Activated T-helper 2 cell treated with anti-CD3 and anti-CD28 coated beads, Interferon-gamma antibody, Interleukin-2, Interleukin-4, amounts not matched to agents 10 μg/mL and 5 μg/mL and 100 μg/mL, durations not matched to agents 14 hours and 24 hours and 36 hours (primary cell): ENCODE measurements around the gene NEURL3. TPM values are rescaled to one million over a fixed set of nuclear protein-coding genes. Genes with fewer than 3 reads are reported as not detected.

Source experiments
- DNase-seq: peaks from one replicate; pipeline ENCODE4 v3.0.0; 2021; ENCODE audit warnings: low spot score
- H3K27ac Mint-ChIP-seq: one replicate; pipeline ENCODE4 v1.8.0; 2021; ENCODE audit warnings: mixed read lengths
- H3K27me3 Mint-ChIP-seq: one replicate; pipeline ENCODE4 v1.8.0; 2021; ENCODE audit warnings: low read depth, mixed read lengths
- H3K36me3 Mint-ChIP-seq: one replicate; pipeline ENCODE4 v1.8.0; 2021; ENCODE audit warnings: low read depth, mixed read lengths
- H3K4me1 Mint-ChIP-seq: one replicate; pipeline ENCODE4 v1.8.0; 2021; ENCODE audit warnings: low read depth, mixed read lengths
- H3K4me3 Mint-ChIP-seq: one replicate; pipeline ENCODE4 v1.8.0; 2021; ENCODE audit warnings: low read depth, mild to moderate bottlenecking, moderate library complexity, mixed read lengths
- H3K9me3 Mint-ChIP-seq: one replicate; pipeline ENCODE4 v1.8.0; 2021; ENCODE audit warnings: mixed read lengths
- intact Hi-C: fragments of 100-400 bp; cut with micrococcal nuclease; formaldehyde crosslinking; loops from one replicate; pipeline ENCODE4 v1.15.1; 2023
- total RNA-seq: library from RNA; stranded (reverse); gene quantifications from 2 replicates; pipeline ENCODE4 v1.2.3, GENCODE V29; 2022

Gene NEURL3
- total RNA-seq, 1 donor from 2014 or later = 0.52 TPM

DNA sequence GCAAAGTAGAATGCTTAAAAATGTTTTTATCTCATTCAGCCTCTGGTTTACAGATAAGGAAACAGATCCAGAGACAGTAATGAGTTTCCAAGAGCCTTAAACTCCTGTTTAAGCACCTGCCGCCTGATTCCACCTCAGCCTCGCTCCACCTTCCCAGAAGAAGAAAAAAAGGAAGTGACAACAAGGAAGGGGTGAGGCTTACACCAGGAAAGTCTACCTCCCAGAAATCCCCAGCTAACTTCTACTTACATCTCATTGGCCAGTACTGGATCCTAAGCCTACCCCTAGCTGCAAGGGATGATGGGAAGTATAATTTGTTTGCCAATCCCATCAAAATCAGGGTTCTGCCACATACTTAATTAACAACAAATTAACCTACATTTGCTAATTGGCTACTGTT, 16.1 kb upstream of the NEURL3 start:
- no peak for DNase-seq
- Mint-ChIP-seq H3K36me3 (peaks cover 12% of the 10 kb centered on the region), H3K27me3 (no peaks in the 10 kb centered on the region), H3K4me3 (no peak overlapping the region), H3K4me1 (peaks cover 58% of the 10 kb centered on the region), H3K27ac (no peak overlapping the region), H3K9me3 (peaks cover 18% of the 10 kb centered on the region)
- intact Hi-C loops = no loop called here

DNA sequence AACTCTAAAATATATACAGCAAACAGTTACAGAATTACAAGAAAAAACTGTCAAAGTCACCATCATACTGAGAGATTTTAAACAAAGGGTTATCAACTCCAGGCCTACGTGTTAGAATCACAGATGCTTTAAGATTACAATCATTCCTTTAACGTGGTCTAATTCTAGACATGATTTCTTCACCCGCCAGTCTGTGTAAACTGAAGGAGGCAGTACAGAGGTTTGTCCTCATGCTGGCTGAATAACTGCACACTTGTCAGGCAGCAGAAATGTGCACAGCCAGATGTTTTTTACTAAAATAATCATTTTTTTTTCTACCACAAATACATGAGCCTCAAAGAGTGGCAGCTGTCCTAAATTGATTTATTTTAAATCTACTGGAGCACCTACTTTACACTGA, 15.5 kb upstream of the NEURL3 start:
- intact Hi-C loops = no loop called here
- no peak overlapping the region for H3K4me3 Mint-ChIP-seq
- H3K9me3 Mint-ChIP-seq = peaks cover 23% of the 10 kb centered on the region
- no peak overlapping the region for H3K27ac Mint-ChIP-seq
- H3K4me1 Mint-ChIP-seq = peaks cover 53% of the 10 kb centered on the region
- no peaks in the 10 kb centered on the region for H3K27me3 Mint-ChIP-seq
- H3K36me3 Mint-ChIP-seq = peaks cover 16% of the 10 kb centered on the region
- no peak for DNase-seq

DNA sequence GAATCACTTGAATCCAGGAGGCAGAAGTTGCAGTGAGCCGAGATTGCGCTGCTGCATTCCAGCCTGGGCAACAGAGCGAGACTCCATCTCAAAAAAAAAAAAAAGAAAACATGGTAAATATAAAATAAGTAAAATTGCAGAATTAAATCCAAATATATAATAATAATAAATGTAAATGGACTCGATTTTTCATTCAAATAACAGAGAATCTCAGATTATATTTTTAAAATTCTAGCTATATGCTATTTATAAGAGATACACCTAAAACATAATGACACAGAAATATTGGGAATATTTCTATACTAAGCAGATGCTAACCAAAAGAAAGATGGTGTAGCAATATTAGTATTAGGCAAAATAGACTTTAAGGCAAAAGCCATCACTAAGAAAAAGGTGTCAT, 15.1 kb upstream of the NEURL3 start:
- no peak overlapping the region for H3K4me3 Mint-ChIP-seq

DNA sequence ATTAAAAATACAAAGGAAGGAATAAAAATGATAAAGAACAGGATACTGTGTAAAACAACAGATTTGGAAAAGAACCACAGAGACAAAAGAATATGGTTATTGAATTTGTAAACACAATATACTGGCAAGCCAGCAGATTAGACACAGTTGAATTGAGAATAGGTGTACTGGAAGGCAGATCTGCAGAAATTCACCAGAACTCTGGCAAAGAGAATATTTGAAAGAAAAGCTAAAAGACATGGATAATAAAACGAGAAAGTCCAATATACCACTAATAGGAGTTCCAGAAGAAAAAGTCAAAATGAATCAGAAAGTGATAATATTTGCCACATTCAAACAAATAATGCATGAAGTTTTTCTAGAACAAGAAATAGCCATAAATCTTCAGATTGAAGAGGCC, 11.9 kb upstream of the NEURL3 start:
- no peaks in the 10 kb centered on the region for H3K27me3 Mint-ChIP-seq
- H3K27ac Mint-ChIP-seq = no peak overlapping the region
- no peak for DNase-seq
- intact Hi-C loops = no loop called here
- H3K9me3 Mint-ChIP-seq = peaks cover 23% of the 10 kb centered on the region
- peaks cover 22% of the 10 kb centered on the region for H3K4me1 Mint-ChIP-seq
- H3K36me3 Mint-ChIP-seq = peaks cover 16% of the 10 kb centered on the region
- H3K4me3 Mint-ChIP-seq = no peak overlapping the region

More for the DNA sequence above, 15.1 kb upstream of the NEURL3 start:
- peaks cover 49% of the 10 kb centered on the region for H3K4me1 Mint-ChIP-seq
- no peak overlapping the region for H3K27ac Mint-ChIP-seq
- intact Hi-C loops = no loop called here
- H3K9me3 Mint-ChIP-seq = peaks cover 23% of the 10 kb centered on the region
- DNase-seq = no peak
- peaks cover 16% of the 10 kb centered on the region for H3K36me3 Mint-ChIP-seq
- H3K27me3 Mint-ChIP-seq = no peaks in the 10 kb centered on the region

DNA sequence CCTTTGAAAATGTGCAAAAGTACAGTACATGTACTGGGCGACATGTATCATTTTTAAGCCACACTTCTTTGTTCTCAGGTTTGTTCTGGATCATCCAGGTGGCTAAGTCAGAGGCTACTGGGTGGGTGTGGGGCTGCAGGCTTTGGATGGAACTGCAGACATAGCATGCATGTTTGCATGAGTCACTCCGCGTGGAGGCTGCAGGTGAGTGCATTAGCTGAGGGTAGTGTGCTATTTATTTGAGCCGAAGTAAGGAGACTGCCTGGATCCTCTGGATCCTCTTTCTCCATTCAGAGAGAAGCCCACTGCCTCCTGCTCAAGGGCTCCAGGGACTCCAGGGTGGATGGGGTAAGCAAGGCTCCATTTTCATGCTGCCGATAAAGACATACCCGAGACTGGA, 9.4 kb upstream of the NEURL3 start:
- DNase-seq = no peak
- H3K36me3 Mint-ChIP-seq = peaks cover 16% of the 10 kb centered on the region
- H3K27me3 Mint-ChIP-seq = no peaks in the 10 kb centered on the region
- no peak overlapping the region for H3K4me3 Mint-ChIP-seq
- H3K4me1 Mint-ChIP-seq = peaks cover 11% of the 10 kb centered on the region
- no peak overlapping the region for H3K27ac Mint-ChIP-seq
- intact Hi-C loops = no loop called here
- peaks cover 23% of the 10 kb centered on the region for H3K9me3 Mint-ChIP-seq

DNA sequence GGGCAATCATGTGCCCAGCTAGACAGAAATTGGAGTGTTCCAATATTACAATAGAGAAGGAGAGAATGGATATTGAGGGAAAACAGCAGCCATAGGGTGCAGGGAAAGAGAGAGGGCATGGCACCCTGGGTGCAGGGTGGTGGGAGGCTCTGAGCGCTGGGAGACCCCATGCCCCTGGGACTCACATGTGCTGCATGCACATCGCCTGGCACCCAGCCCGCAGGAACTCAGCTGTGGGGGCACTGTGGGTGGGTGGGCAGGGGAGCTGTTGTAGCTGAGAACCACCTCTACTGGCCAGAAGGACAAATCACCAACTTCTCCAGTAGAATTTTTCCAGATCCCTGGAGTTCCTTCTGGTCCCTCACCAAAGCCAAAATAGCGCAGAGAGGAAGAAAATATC, 7.2 kb upstream of the NEURL3 start:
- Mint-ChIP-seq H3K36me3 (peaks cover 11% of the 10 kb centered on the region), H3K27me3 (no peaks in the 10 kb centered on the region), H3K4me1 (peaks cover 17% of the 10 kb centered on the region), H3K9me3 (peaks cover 15% of the 10 kb centered on the region), H3K4me3 (no peak overlapping the region), H3K27ac (no peak overlapping the region)
- intact Hi-C loops = no loop called here
- DNase-seq = no peak

DNA sequence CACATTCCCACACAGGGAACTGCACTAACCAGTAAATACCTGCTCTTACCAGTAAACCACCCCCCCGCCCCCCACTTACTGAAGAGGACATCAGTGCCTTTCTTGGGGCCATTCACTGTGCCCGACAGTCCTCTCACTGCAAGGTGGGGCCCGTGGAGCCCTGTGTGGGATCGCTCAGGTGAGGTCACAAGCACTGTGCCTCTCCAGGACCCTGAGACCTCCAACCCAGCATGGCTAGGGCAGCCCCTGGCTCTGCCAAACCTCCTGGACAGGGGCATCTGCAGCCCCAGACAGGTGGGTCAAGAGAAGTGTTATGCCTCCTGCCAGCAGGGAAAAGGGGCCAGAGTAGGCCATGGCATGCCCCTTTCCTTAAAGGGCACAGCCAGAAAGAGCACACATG, 6.7 kb upstream of the NEURL3 start:
- H3K4me3 Mint-ChIP-seq = no peak overlapping the region
- H3K27ac Mint-ChIP-seq = no peak overlapping the region
- H3K9me3 Mint-ChIP-seq = peaks cover 10% of the 10 kb centered on the region
- peaks cover 21% of the 10 kb centered on the region for H3K4me1 Mint-ChIP-seq
- H3K27me3 Mint-ChIP-seq = no peaks in the 10 kb centered on the region
- no peak for DNase-seq
- H3K36me3 Mint-ChIP-seq = peaks cover 6% of the 10 kb centered on the region
- intact Hi-C loops = no loop called here

DNA sequence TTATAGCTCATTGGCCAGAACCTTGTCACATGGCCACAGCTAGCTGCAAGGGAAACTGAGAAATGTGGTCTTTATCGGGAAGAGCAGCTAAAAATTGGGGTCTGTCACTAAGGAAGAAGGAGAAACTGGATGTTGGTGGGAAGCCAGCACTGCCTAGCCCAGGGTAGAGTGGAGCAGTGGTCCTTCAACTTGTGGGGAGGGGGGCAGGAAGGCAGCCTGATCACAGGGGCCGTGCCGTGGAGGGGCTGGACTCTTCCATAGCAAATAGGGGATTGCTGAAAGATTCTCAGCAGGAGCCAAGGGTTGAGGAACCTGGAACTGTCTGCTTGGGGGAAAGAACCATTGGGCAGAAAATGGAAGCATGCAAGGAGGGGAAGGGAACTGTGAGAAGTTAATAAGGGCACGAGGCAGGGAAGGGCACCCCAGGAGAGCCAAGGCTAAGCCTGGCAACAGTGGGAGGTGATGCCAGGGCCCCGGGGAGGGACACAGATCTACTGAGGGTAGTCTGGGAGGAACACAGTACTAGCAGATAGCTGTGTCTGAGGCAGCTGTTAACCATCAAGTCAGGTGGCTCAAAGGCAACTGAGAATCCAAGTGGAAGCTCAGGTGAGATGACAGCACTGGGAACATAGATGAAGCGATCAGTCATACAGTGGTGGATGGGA, 5.9 kb upstream of the NEURL3 start:
- Mint-ChIP-seq H3K36me3 (peaks cover 3% of the 10 kb centered on the region), H3K9me3 (peaks cover 3% of the 10 kb centered on the region), H3K4me1 (peaks cover 21% of the 10 kb centered on the region), H3K27ac (no peak overlapping the region), H3K4me3 (no peak overlapping the region), H3K27me3 (no peaks in the 10 kb centered on the region)
- DNase-seq = no peak
- intact Hi-C loops = no loop called here

DNA sequence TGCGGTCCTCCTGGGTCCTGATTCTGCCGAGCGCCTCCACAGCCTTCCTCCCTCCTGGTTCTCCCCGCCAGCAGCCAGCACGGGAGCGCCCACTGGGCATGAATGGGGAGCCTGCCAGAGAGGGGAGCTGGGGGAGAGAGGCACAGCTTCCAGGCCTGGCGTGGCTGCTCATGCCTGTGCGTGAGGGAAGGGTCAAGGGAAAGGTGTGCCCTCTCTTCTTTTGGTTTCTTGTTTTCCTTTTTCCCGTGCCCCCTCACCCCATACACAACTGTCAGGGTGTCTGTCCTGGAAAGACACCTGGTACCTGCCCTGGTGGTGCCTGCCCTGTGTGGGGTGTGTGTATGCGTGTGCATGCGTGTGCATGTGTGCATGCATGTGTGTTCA, 4.7 kb upstream of the NEURL3 start:
- no peaks in the 10 kb centered on the region for H3K27me3 Mint-ChIP-seq
- DNase-seq = no peak
- intact Hi-C loops = loop anchor here (1.0 to 5.0 kb wide), 3 partner anchors 15 to 103 kb away; no protein-coding TSS in a partner anchor
- H3K27ac Mint-ChIP-seq = no peak overlapping the region
- no peak overlapping the region for H3K4me3 Mint-ChIP-seq
- peaks cover 23% of the 10 kb centered on the region for H3K4me1 Mint-ChIP-seq
- no peaks in the 10 kb centered on the region for H3K36me3 Mint-ChIP-seq
- no peaks in the 10 kb centered on the region for H3K9me3 Mint-ChIP-seq

DNA sequence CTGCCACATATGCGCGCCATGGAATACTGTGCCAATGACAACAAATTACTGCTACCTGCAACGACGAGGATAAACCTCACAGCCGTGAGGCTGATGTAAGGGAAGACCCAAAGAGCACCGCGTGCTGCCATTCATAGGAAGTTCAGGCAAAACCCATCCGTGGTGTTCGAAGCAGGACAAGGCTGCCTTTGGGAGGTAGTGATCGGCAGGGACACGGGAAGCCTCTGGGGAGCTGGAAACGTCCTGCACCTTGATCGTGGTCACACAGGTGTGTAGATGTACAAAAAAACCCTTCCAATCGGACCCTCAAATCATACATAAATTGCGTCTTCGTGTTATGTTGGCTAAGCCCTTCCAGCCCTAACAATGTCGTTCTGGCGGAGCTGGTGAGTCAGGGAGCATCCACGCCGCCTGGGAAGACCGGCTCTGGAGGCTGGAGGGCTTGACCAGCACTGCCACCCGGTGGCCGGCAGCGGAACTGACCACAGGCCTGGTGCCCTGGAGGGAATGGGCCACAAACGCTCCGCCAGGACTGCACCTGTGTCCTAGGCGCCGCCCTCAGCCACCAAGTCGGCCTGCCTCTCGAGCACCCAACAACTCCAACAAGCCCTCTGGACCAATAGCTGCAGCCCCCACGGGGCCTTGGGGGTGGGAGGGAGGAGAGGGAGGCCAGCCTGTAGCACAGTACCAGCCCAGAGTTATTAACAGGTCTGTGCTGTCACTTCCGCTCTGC, 4.1 kb upstream of the NEURL3 start:
- Mint-ChIP-seq H3K9me3 (no peaks in the 10 kb centered on the region), H3K36me3 (no peaks in the 10 kb centered on the region), H3K27me3 (no peaks in the 10 kb centered on the region), H3K4me3 (no peak overlapping the region), H3K4me1 (peaks cover 23% of the 10 kb centered on the region), H3K27ac (no peak overlapping the region)
- DNase-seq = peak; percentile 52
- intact Hi-C loops = loop anchor here (1.0 to 5.0 kb wide), 3 partner anchors 16 to 102 kb away; no protein-coding TSS in a partner anchor

DNA sequence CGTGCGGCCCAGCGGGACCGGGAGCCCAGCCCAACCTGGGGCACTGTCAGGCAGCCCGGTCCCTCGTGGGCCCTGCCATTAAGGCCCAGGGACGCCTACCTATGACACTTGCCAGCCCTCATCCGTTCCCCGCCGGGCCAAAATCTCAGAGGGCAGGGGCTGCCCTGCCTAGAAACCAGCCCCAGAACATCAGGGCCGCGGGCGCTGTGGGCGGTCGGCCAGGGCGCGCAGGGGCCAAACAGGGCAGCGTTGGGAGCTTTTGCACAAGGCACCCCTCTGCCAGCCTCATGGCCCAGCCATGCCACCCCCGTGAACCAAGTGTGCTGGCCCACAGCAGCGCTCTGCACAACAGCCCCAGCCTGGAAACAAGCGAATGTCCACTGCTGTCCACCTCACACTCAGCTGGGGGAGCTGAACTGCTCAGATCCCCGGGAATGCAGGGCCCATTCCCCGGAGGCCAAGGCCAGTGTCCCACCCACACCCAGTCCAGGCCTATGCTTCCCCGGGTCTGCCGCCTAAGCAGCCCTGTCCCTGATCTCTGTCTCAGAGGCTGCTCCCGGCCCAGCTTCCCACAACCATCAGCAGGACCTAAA, 3.5 kb upstream of the NEURL3 start:
- intact Hi-C loops = loop anchor here (1.0 to 5.0 kb wide), 5 partner anchors 16 to 101 kb away; no protein-coding TSS in a partner anchor
- Mint-ChIP-seq H3K36me3 (no peaks in the 10 kb centered on the region), H3K4me3 (no peak overlapping the region), H3K27ac (no peak overlapping the region), H3K4me1 (peaks cover 23% of the 10 kb centered on the region), H3K27me3 (no peaks in the 10 kb centered on the region), H3K9me3 (no peaks in the 10 kb centered on the region)
- DNase-seq = no peak

DNA sequence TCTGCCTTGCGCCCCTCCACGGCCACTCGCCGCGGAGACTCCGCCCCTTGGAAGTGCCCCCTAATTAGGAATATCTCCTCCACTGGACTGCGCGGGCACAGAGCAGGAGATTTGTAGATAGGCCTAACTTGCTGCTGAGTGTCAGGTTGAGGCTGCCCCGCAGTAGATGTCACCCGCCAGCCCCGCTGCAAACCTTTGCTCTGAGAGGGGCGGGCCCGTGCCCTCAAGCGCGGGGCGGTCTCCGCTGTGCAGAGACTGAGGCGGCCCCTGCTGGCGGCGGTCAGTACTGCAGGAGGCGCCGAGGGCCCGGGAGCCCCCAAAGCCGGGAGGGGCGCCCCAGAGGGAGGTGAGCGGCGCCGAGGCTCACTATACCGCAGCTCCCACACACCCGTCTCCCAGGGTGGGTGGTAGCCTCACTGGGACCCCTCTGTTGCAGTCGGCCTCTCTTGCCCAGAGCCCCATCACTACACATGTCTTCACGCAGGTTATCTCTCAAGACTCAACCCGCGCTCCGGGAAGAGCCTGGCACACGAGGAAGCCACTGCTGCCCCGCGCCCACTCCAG, 2.9 kb upstream of the NEURL3 start:
- Mint-ChIP-seq H3K27ac (no peak overlapping the region), H3K4me3 (peak overlapping the region; percentile 72), H3K27me3 (no peaks in the 10 kb centered on the region), H3K9me3 (no peaks in the 10 kb centered on the region), H3K4me1 (peaks cover 23% of the 10 kb centered on the region), H3K36me3 (no peaks in the 10 kb centered on the region)
- DNase-seq = peak; percentile 82
- intact Hi-C loops = loop anchor here (1.0 to 5.0 kb wide), 4 partner anchors 17 to 44 kb away; no protein-coding TSS in a partner anchor

DNA sequence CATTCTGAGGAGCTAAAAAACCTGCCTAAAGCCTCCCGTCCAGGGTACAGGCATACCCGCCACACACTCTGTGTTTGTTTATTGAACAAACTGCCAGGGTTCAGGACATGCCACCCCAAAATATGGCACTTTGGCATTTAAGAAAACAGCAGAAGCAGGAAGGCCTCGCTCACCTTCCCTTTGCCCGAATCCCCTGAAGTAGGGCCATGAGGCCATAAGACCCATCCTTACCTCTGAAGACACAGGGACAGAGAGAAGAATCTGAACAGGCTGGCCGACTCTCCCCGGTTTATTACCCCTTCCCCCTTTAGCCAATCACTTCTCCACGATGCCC, 1.7 kb upstream of the NEURL3 start:
- intact Hi-C loops = loop anchor here (5.0 kb wide), 1 partner anchor 45 kb away; no protein-coding TSS in a partner anchor
- H3K4me3 Mint-ChIP-seq = no peak overlapping the region
- peaks cover 24% of the 10 kb centered on the region for H3K4me1 Mint-ChIP-seq
- no peaks in the 10 kb centered on the region for H3K9me3 Mint-ChIP-seq
- no peak overlapping the region for H3K27ac Mint-ChIP-seq
- no peaks in the 10 kb centered on the region for H3K27me3 Mint-ChIP-seq
- no peaks in the 10 kb centered on the region for H3K36me3 Mint-ChIP-seq
- no peak for DNase-seq
